GM18517 (cell line): ENCODE data around the gene C13orf46.

Source experiments
- ATAC-seq: cut with Tn5 transposase; IDR thresholded peaks from one replicate; pipeline ENCODE4 v1.9.1; 2021; ENCODE audit warnings: mild to moderate bottlenecking, moderate library complexity; ENCODE audit not compliant: unreplicated experiment

Gene C13orf46

GRCh38 chr13:114010401-114011101 is 36.7 kb upstream of the C13orf46 start:
- ATAC-seq: no peak

GRCh38 chr13:114009590-114010400 is 35.9 kb upstream of the C13orf46 start:
- no peak for ATAC-seq

- ATAC-seq: no peak
Measured at GRCh38 chr13:114008964-114009589, 35.2 kb upstream of the C13orf46 start.

- ATAC-seq: no peak
Measured at GRCh38 chr13:114007566-114007965, 33.7 kb upstream of the C13orf46 start.

- ATAC-seq: no peak
Measured at GRCh38 chr13:114005206-114005724, 31.4 kb upstream of the C13orf46 start.

GRCh38 chr13:114004420-114005205 is 30.7 kb upstream of the C13orf46 start:
- no peak for ATAC-seq

GRCh38 chr13:114002771-114003321 is 29.0 kb upstream of the C13orf46 start:
- no peak for ATAC-seq

GRCh38 chr13:114002009-114002544 is 28.2 kb upstream of the C13orf46 start:
- ATAC-seq: no peak

- ATAC-seq: no peak
Measured at GRCh38 chr13:114001331-114002008, 27.6 kb upstream of the C13orf46 start.

GRCh38 chr13:114000151-114001040 is 26.5 kb upstream of the C13orf46 start:
- no peak for ATAC-seq

- no peak for ATAC-seq
Measured at GRCh38 chr13:113999618-113999910, 25.7 kb upstream of the C13orf46 start.

GRCh38 chr13:113998781-113999617 is 25.1 kb upstream of the C13orf46 start:
- no peak for ATAC-seq

GRCh38 chr13:113997845-113998751 is 24.2 kb upstream of the C13orf46 start:
- ATAC-seq: no peak

- ATAC-seq: no peak
Measured at GRCh38 chr13:113996912-113997745, 23.3 kb upstream of the C13orf46 start.

GRCh38 chr13:113996081-113996911 is 22.4 kb upstream of the C13orf46 start:
- ATAC-seq: no peak
